ENCODE measurements around the gene ARHGEF1. TPM values are rescaled to one million over a fixed set of nuclear protein-coding genes. Genes with fewer than 3 reads are reported as not detected.

The ARHGEF1 gene
- total RNA-seq, 2 donors from 2014 or later = 57.1 to 65.6 TPM

GRCh38 chr19:41909706-41910105 is 26.7 kb downstream of the ARHGEF1 start:
- intact Hi-C loops (cut with DNase I) = no loop called here
- H3K4me3 ChIP-seq = no peak overlapping the region
- H3K4me1 ChIP-seq (replicated peaks) = no peaks in the 10 kb centered on the region
- TF ChIP-seq POLR2A (IDR thresholded peaks at IDR 0.05) = no peak
- TF ChIP-seq CTCF (IDR thresholded peaks at IDR 0.05) = no peak
- TF ChIP-seq POLR2AphosphoS5 (IDR thresholded peaks at IDR 0.05) = no peak
- H3K36me3 ChIP-seq = peaks cover 0 to 9% of the 10 kb centered on the region in 2 donors
- H3K27me3 ChIP-seq (replicated peaks; ENCODE audit: insufficient read depth) = peaks cover 10% of the 10 kb centered on the region
- H3K27ac ChIP-seq = no peak overlapping the region
- WGBS = 65% methylated on average over 13 of the region's 13 CpGs
- DNase-seq (ENCODE audit: low spot score) = no peak
- H3K9me3 ChIP-seq = no peaks in the 10 kb centered on the region

GRCh38 chr19:41910240-41910991 is 27.4 kb downstream of the ARHGEF1 start:
- Histone ChIP-seq H3K27ac (no peak overlapping the region), H3K9me3 (no peaks in the 10 kb centered on the region), H3K27me3 (replicated peaks; ENCODE audit: insufficient read depth) (peaks cover 11% of the 10 kb centered on the region), H3K4me3 (no peak overlapping the region), H3K4me1 (replicated peaks) (no peaks in the 10 kb centered on the region), H3K36me3 (peaks cover 0 to 9% of the 10 kb centered on the region in 2 donors)
- DNase-seq (ENCODE audit: low spot score) = no peak
- intact Hi-C loops (cut with DNase I) = no loop called here
- TF ChIP-seq POLR2AphosphoS5 (IDR thresholded peaks at IDR 0.05) (no peak), CTCF (IDR thresholded peaks at IDR 0.05) (no peak), POLR2A (IDR thresholded peaks at IDR 0.05) (no peak)
- 50% methylated on average over 12 of the region's 12 CpGs for WGBS

GRCh38 chr19:41910992-41911888 is 28.3 kb downstream of the ARHGEF1 start:
- Histone ChIP-seq H3K4me3 (no peak overlapping the region), H3K27me3 (replicated peaks; ENCODE audit: insufficient read depth) (peaks cover 14% of the 10 kb centered on the region), H3K36me3 (peaks cover 0 to 2% of the 10 kb centered on the region in 2 donors), H3K9me3 (no peaks in the 10 kb centered on the region), H3K27ac (no peak overlapping the region), H3K4me1 (replicated peaks) (no peaks in the 10 kb centered on the region)
- WGBS = 62% methylated on average over 13 of the region's 13 CpGs
- DNase-seq (ENCODE audit: low spot score) = no peak
- intact Hi-C loops (cut with DNase I) = no loop called here
- TF ChIP-seq CTCF (IDR thresholded peaks at IDR 0.05) = no peak
- TF ChIP-seq POLR2AphosphoS5 (IDR thresholded peaks at IDR 0.05) = no peak
- no peak for TF ChIP-seq POLR2A (IDR thresholded peaks at IDR 0.05)

- WGBS = 15% methylated on average over 29 of the region's 29 CpGs
- no peak for TF ChIP-seq POLR2AphosphoS5 (IDR thresholded peaks at IDR 0.05)
- TF ChIP-seq CTCF (IDR thresholded peaks at IDR 0.05) = no peak
- TF ChIP-seq POLR2A (IDR thresholded peaks at IDR 0.05) = no peak
- Histone ChIP-seq H3K4me3 (no peak overlapping the region), H3K27ac (no peak overlapping the region), H3K4me1 (replicated peaks) (no peaks in the 10 kb centered on the region), H3K27me3 (replicated peaks; ENCODE audit: insufficient read depth) (peaks cover 14% of the 10 kb centered on the region), H3K36me3 (no peaks in the 10 kb centered on the region), H3K9me3 (no peaks in the 10 kb centered on the region)
- intact Hi-C loops (cut with DNase I) = no loop called here
- no peak for DNase-seq (ENCODE audit: low spot score)
Measured at GRCh38 chr19:41911889-41912731, 29.1 kb downstream of the ARHGEF1 start.

Data from prostate gland (tissue), 2 donors.